Trophoblast cell (in vitro differentiated cells and primary cell): Measurements from ENCODE around the gene PNCK.

ENCODE experiments used
- DNase-seq, 2 donors: peaks; one replicate each; pipeline ENCODE4 v3.0.0-alpha.2; 2016
- H2AFZ ChIP-seq: 2 replicates; pipeline ENCODE4 v1.6.1; 2013; ENCODE audit warnings: low read length, moderate library complexity, mild to moderate bottlenecking; ENCODE audit not compliant: insufficient read depth, poor library complexity
- H2AK5ac ChIP-seq: 2 replicates; pipeline ENCODE4 v1.6.1; 2013; ENCODE audit warnings: mild to moderate bottlenecking, low read length
- H2BK120ac ChIP-seq: 2 replicates; pipeline ENCODE4 v1.6.1; 2013; ENCODE audit warnings: low read length, mild to moderate bottlenecking, moderate library complexity; ENCODE audit not compliant: insufficient read depth, poor library complexity
- H2BK12ac ChIP-seq: 2 replicates; pipeline ENCODE4 v1.6.1; 2013; ENCODE audit warnings: mild to moderate bottlenecking, low read length, moderate library complexity
- H2BK5ac ChIP-seq: 2 replicates; pipeline ENCODE4 v1.6.1; 2013; ENCODE audit warnings: low read length, low read depth, moderate library complexity, mild to moderate bottlenecking; ENCODE audit not compliant: poor library complexity
- H3K14ac ChIP-seq: 2 replicates; pipeline ENCODE4 v1.6.1; 2013; ENCODE audit warnings: mild to moderate bottlenecking, low read length
- H3K18ac ChIP-seq: 2 replicates; pipeline ENCODE4 v1.6.1; 2013; ENCODE audit warnings: mild to moderate bottlenecking, low read length
- H3K23ac ChIP-seq: 2 replicates; pipeline ENCODE4 v1.6.1; 2013; ENCODE audit warnings: low read length
- H3K27ac ChIP-seq: 2 replicates; pipeline ENCODE4 v1.5.1; 2013; ENCODE audit warnings: low read depth, mild to moderate bottlenecking, inconsistent platforms, low read length, moderate library complexity
- H3K27me3 ChIP-seq: 2 replicates; pipeline ENCODE4 v1.6.1; 2013; ENCODE audit warnings: inconsistent platforms, mild to moderate bottlenecking, low read length, moderate library complexity; ENCODE audit not compliant: insufficient read depth
- H3K36me3 ChIP-seq, 2 experiments: 1 replicate in 1 of 2; 2 replicates in 1 of 2; pipeline ENCODE4 v1.6.1; 2013; ENCODE audit warnings: low read length in 2 of 2, mild to moderate bottlenecking in 2 of 2, moderate library complexity in 1 of 2; ENCODE audit not compliant: insufficient read depth in 2 of 2, control insufficient read depth in 1 of 2
- H3K4ac ChIP-seq: 2 replicates; pipeline ENCODE4 v1.6.1; 2013; ENCODE audit warnings: low read depth, mild to moderate bottlenecking, low read length, moderate library complexity
- H3K4me1 ChIP-seq, 2 experiments: 1 replicate in 1 of 2; 2 replicates in 1 of 2; pipeline ENCODE4 v1.6.1; 2013; ENCODE audit warnings: low read length in 2 of 2, mild to moderate bottlenecking in 2 of 2, moderate library complexity in 1 of 2; ENCODE audit not compliant: insufficient read depth in 2 of 2, control insufficient read depth in 1 of 2
- H3K4me2 ChIP-seq: 2 replicates; pipeline ENCODE4 v1.6.1; 2013; ENCODE audit warnings: inconsistent platforms, mild to moderate bottlenecking, low read length, moderate library complexity
- H3K4me3 ChIP-seq: 2 replicates; pipeline ENCODE4 v1.5.1; 2013; ENCODE audit warnings: mild to moderate bottlenecking, low read depth, low read length, inconsistent platforms
- H3K79me1 ChIP-seq: one replicate; pipeline ENCODE4 v1.6.1; 2013; ENCODE audit warnings: low read length
- H3K79me2 ChIP-seq: 2 replicates; pipeline ENCODE4 v1.6.1; 2013; ENCODE audit warnings: low read length, mild to moderate bottlenecking; ENCODE audit not compliant: control insufficient read depth, insufficient read depth, poor library complexity
- H3K9ac ChIP-seq: 2 replicates; pipeline ENCODE4 v1.6.1; 2013; ENCODE audit warnings: mild to moderate bottlenecking, low read length
- H3K9me3 ChIP-seq: 2 replicates; pipeline ENCODE4 v1.6.1; 2013; ENCODE audit warnings: low read depth, mild to moderate bottlenecking, control low read depth, inconsistent platforms, low read length; ENCODE audit not compliant: insufficient read depth
- H4K12ac ChIP-seq: 2 replicates; pipeline ENCODE4 v1.6.1; 2013; ENCODE audit warnings: low read depth, mild to moderate bottlenecking, low read length, moderate library complexity
- H4K8ac ChIP-seq: 2 replicates; pipeline ENCODE4 v1.6.1; 2013; ENCODE audit warnings: low read depth, mild to moderate bottlenecking, low read length, moderate library complexity
- H4K91ac ChIP-seq: one replicate; pipeline ENCODE4 v1.6.1; 2013; ENCODE audit warnings: low read depth, mild to moderate bottlenecking, low read length, moderate library complexity
- WGBS: extraction: QIAGEN DNeasy Blood & Tissue Kit; methylation state at CpG from one replicate; pipeline ENCODE4 v1.1.7; 2013; ENCODE audit warnings: missing lambda C conversion rate; ENCODE audit not compliant: insufficient read length, insufficient coverage; ENCODE audit errors: extremely low coverage; 5-methylcytosine and 5-hydroxymethylcytosine counted together

PNCK gene

DNA sequence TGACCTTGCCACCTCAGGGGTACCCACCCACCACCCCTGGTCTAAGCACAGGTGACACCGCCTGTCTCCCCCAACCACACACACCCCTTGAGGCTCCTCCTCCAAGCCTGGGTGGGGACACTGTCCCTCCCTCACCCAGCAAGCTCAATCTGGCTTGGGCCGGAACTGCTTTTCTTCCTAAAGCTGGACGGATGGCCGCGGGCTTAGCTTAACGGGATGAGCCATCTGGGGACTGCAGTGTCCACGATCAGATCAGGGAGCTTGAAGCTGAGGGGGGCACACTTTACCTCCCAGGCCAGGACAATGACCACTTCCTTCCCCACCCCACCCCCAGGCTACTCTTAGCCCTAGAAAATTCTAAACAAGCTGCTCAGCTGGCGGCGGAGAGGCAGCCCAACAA is 13.1 kb upstream of the PNCK start:
- no CpG with 5 or more reads among the region's 9 CpGs for WGBS
- Histone ChIP-seq H3K27me3 (no peaks in the 10 kb centered on the region), H2BK5ac (no peak overlapping the region)

DNA sequence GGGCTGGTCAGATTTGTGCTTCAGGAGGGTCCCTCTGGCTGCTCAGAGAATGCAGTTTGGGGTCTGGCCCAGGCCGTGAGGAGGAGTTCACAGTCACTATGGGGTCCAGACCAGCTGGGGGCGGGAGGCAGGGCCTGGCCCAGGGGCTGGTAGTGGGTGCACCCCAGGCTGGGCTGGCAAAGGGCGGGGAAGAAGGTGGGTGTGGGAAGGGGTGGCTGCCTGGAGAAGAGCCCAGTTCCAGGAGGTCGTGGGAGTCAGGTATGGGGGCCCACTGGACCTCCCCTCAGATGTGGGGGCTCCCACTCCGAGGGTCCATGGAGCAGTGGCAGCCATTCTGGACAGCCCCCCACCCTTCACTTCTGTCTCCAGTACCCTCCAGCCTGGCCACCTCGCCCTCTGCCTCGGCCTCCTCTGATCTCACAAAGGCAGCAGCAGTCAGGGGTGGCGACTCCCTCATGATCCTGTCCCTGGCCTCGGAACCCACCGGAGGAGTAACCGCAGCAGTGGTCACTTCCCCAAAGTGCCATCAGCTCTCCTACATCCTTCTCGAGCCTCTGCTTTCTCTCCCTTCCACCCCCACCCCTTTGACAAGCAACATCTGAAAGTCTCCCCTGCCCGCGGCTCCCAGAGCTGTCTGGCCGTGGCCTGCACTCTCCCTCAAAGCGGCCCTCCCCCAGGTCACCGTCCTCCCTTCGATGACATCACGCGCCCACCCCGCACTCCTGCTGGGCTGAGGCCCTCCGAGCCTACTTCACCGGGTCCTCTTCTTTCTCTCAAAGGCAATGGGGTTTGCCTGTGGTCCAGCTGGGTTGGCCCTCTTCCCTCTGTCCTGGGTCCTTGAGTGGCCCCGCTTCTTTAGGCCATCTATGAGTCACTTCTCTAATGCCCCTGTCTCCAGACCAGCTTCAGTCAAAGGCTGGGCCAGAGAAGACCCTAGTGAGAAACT is 12.4 kb upstream of the PNCK start:
- no peak overlapping the region for H2AFZ ChIP-seq
- H3K14ac ChIP-seq, result peak overlapping the region; percentile 33
- no peaks in the 10 kb centered on the region for H3K79me2 ChIP-seq
- no peak overlapping the region for H3K18ac ChIP-seq
- H3K27ac ChIP-seq, result no peak overlapping the region
- no peak overlapping the region for H2BK5ac ChIP-seq
- H3K23ac ChIP-seq, result no peak overlapping the region
- H3K9ac ChIP-seq, result no peak overlapping the region
- H4K8ac ChIP-seq, result no peak overlapping the region
- H4K91ac ChIP-seq, result peak overlapping the region; percentile 21
- DNase-seq, result no peak
- no peak overlapping the region for H3K4ac ChIP-seq
- H2AK5ac ChIP-seq, result peak overlapping the region; percentile 39
- WGBS, result no CpG with 5 or more reads among the region's 24 CpGs
- H2BK120ac ChIP-seq, result no peak overlapping the region
- H3K4me3 ChIP-seq, result no peak overlapping the region
- H3K79me1 ChIP-seq, result peaks cover 3% of the 10 kb centered on the region
- no peaks in the 10 kb centered on the region for H3K36me3 ChIP-seq
- peak overlapping the region; percentile 53 for H2BK12ac ChIP-seq
- no peak overlapping the region for H4K12ac ChIP-seq
- no peak overlapping the region for H3K4me2 ChIP-seq
- H3K4me1 ChIP-seq, result peaks cover 12 to 17% of the 10 kb centered on the region in 2 experiments
- H3K9me3 ChIP-seq, result peaks cover 2% of the 10 kb centered on the region
- no peaks in the 10 kb centered on the region for H3K27me3 ChIP-seq

More for the DNA sequence above, 13.1 kb upstream of the PNCK start:
- Histone ChIP-seq H2BK12ac (no peak overlapping the region), H3K14ac (no peak overlapping the region), H3K4ac (no peak overlapping the region), H3K23ac (no peak overlapping the region), H4K8ac (peak overlapping the region; percentile 1), H4K12ac (no peak overlapping the region), H2AFZ (no peak overlapping the region), H3K9me3 (peaks cover 2% of the 10 kb centered on the region), H3K79me1 (peaks cover 3% of the 10 kb centered on the region), H3K18ac (no peak overlapping the region), H3K4me3 (no peak overlapping the region), H3K27ac (no peak overlapping the region), H3K4me1 (peaks cover 12 to 17% of the 10 kb centered on the region in 2 experiments), H3K36me3 (peaks cover 0 to 3% of the 10 kb centered on the region in 2 experiments), H2BK120ac (no peak overlapping the region), H3K9ac (no peak overlapping the region), H3K79me2 (no peaks in the 10 kb centered on the region), H4K91ac (no peak overlapping the region), H3K4me2 (no peak overlapping the region), H2AK5ac (no peak overlapping the region)
- DNase-seq, result no peak

DNA sequence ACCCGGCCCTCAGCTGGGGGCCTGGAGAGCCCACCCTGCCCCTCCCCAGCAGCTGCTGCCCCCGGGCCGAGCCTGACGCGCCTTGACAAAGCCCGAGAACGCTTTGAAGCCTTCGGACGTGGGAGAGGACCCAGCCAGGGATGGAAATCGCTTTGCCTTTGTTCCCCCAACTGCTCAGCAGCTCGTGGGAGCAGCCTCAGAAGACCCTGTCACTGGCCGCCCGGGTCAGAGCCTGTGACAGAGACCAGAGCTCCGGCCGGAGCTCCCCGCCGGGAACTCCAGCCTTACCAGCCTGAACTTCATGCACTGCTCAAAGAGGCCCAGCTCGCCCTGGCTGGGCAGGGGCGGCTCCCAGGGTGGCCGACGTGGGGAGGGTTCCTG is 11.5 kb upstream of the PNCK start:
- peaks cover 12 to 17% of the 10 kb centered on the region in 2 experiments for H3K4me1 ChIP-seq
- H3K4ac ChIP-seq, result no peak overlapping the region
- no peak overlapping the region for H2BK5ac ChIP-seq
- no CpG with 5 or more reads among the region's 21 CpGs for WGBS
- H3K27me3 ChIP-seq, result no peaks in the 10 kb centered on the region
- no peak overlapping the region for H2BK12ac ChIP-seq
- peaks cover 2% of the 10 kb centered on the region for H3K9me3 ChIP-seq
- H4K91ac ChIP-seq, result no peak overlapping the region
- no peak overlapping the region for H3K9ac ChIP-seq
- peak overlapping the region; percentile 36 for H3K4me2 ChIP-seq
- no peak overlapping the region for H3K4me3 ChIP-seq
- peaks cover 3% of the 10 kb centered on the region for H3K79me1 ChIP-seq
- H3K36me3 ChIP-seq, result no peaks in the 10 kb centered on the region
- peak overlapping the region; percentile 4 for H4K8ac ChIP-seq
- H3K14ac ChIP-seq, result no peak overlapping the region
- no peak overlapping the region for H3K27ac ChIP-seq
- H4K12ac ChIP-seq, result no peak overlapping the region
- no peak overlapping the region for H3K23ac ChIP-seq
- no peak overlapping the region for H2BK120ac ChIP-seq
- no peak overlapping the region for H2AFZ ChIP-seq
- H3K18ac ChIP-seq, result no peak overlapping the region
- no peak overlapping the region for H2AK5ac ChIP-seq
- no peak for DNase-seq
- H3K79me2 ChIP-seq, result no peaks in the 10 kb centered on the region

DNA sequence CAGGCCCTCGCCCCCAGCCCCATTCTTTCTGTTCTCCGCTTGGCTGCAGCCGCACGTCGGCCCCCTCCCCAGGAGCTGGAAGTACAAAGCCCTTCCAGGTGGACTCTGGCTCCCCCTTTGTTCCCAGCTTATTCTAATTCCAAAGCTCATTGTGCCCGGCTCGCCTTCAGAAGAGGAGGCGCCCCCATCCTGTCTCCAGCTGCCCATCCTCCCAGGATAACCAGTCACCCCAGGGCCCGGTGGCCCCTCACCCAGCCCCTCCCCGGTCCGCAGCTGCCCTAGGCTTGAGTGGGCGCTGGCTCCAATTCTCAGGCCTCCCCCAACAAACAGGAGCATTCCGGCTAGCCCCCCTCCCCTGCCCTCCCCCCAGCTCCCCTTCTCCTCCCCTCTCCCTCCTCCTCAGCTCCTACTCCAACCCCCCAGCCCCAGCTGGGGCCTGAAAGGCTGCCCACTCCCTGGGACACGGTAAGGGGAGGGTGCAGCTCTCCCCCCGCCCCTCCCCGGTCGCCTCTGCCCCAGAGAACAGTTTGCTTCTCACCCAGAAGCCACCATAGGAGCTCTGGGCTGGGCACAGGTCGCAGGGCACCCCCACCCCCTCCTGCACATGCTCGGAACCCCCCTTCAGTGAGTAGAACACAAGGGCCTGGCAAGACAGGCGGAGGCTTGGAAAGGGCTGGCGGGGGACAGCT is 11.0 kb upstream of the PNCK start:
- Histone ChIP-seq H3K36me3 (no peaks in the 10 kb centered on the region), H3K4me2 (no peak overlapping the region), H2AK5ac (no peak overlapping the region), H3K4me3 (no peak overlapping the region), H3K79me2 (no peaks in the 10 kb centered on the region), H3K23ac (no peak overlapping the region), H2BK5ac (no peak overlapping the region), H2AFZ (no peak overlapping the region), H3K9ac (no peak overlapping the region), H2BK120ac (no peak overlapping the region), H4K12ac (no peak overlapping the region), H4K91ac (no peak overlapping the region), H3K79me1 (peaks cover 3% of the 10 kb centered on the region), H3K14ac (no peak overlapping the region), H3K18ac (no peak overlapping the region), H3K27ac (no peak overlapping the region), H3K4ac (no peak overlapping the region), H4K8ac (peak overlapping the region; percentile 4), H3K9me3 (no peaks in the 10 kb centered on the region), H3K27me3 (no peaks in the 10 kb centered on the region), H2BK12ac (no peak overlapping the region), H3K4me1 (peaks cover 12 to 17% of the 10 kb centered on the region in 2 experiments)
- no peak for DNase-seq
- WGBS, result no CpG with 5 or more reads among the region's 21 CpGs
